ENCODE data around the gene SPON1.

The SPON1 gene

GRCh38 chr11:14254533-14255237 lies 292.2 kb downstream of the SPON1 start:
- TF ChIP-seq EZH2phosphoT487 (IDR thresholded peaks at IDR 0.05; ENCODE audit: low read length) (no peak), EZH2 (optimal IDR thresholded peaks at IDR 0.05; ENCODE audit: low read depth, low read length) (no peak), CTCF (IDR thresholded peaks at IDR 0.05; ENCODE audit: low read length) (no peak)
- no peak for DNase-seq

GRCh38 chr11:14255238-14255534 lies 292.7 kb downstream of the SPON1 start:
- Histone ChIP-seq H3K9ac (ENCODE audit: low read length) (no peak overlapping the region), H3K27ac (ENCODE audit: low read length) (no peak overlapping the region), H3K4me2 (ENCODE audit: low read depth, low read length) (no peak overlapping the region), H3K79me2 (ENCODE audit: low read length) (no peaks in the 10 kb centered on the region), H2AFZ (ENCODE audit: low read length) (no peak overlapping the region), H3K36me3 (replicated peaks; ENCODE audit: insufficient read depth, low read length) (no peaks in the 10 kb centered on the region), H3K27me3 (replicated peaks; ENCODE audit: insufficient read depth, low read length) (no peaks in the 10 kb centered on the region), H3K9me3 (replicated peaks; ENCODE audit: insufficient read depth, low read length) (no peaks in the 10 kb centered on the region), H3K4me1 (ENCODE audit: low read length) (no peaks in the 10 kb centered on the region), H4K20me1 (ENCODE audit: insufficient read depth, low read length) (no peaks in the 10 kb centered on the region), H3K9me2 (replicated peaks; ENCODE audit: insufficient read depth, low read length) (no peaks in the 10 kb centered on the region), H3K4me3 (ENCODE audit: low read length) (no peak overlapping the region), H3F3A (ENCODE audit: insufficient read depth, low read length) (no peaks in the 10 kb centered on the region)
- no peak for TF ChIP-seq EZH2 (optimal IDR thresholded peaks at IDR 0.05; ENCODE audit: low read depth, low read length)
- no peak for TF ChIP-seq CTCF (IDR thresholded peaks at IDR 0.05; ENCODE audit: low read length)
- no peak for TF ChIP-seq EZH2phosphoT487 (IDR thresholded peaks at IDR 0.05; ENCODE audit: low read length)
- DNase-seq = no peak

More at GRCh38 chr11:14254533-14255237, 292.2 kb downstream of the SPON1 start:
- no peaks in the 10 kb centered on the region for H3K27me3 ChIP-seq (replicated peaks; ENCODE audit: insufficient read depth, low read length)
- no peaks in the 10 kb centered on the region for H3K9me2 ChIP-seq (replicated peaks; ENCODE audit: insufficient read depth, low read length)
- H3K9ac ChIP-seq (ENCODE audit: low read length) = no peak overlapping the region
- H4K20me1 ChIP-seq (ENCODE audit: insufficient read depth, low read length) = no peaks in the 10 kb centered on the region
- H3K36me3 ChIP-seq (replicated peaks; ENCODE audit: insufficient read depth, low read length) = no peaks in the 10 kb centered on the region
- no peak overlapping the region for H3K4me3 ChIP-seq (ENCODE audit: low read length)
- no peaks in the 10 kb centered on the region for H3K79me2 ChIP-seq (ENCODE audit: low read length)
- no peak overlapping the region for H2AFZ ChIP-seq (ENCODE audit: low read length)
- H3F3A ChIP-seq (ENCODE audit: insufficient read depth, low read length) = no peaks in the 10 kb centered on the region
- H3K4me2 ChIP-seq (ENCODE audit: low read depth, low read length) = no peak overlapping the region
- H3K27ac ChIP-seq (ENCODE audit: low read length) = no peak overlapping the region
- no peaks in the 10 kb centered on the region for H3K4me1 ChIP-seq (ENCODE audit: low read length)
- no peaks in the 10 kb centered on the region for H3K9me3 ChIP-seq (replicated peaks; ENCODE audit: insufficient read depth, low read length)

- no peak overlapping the region for H3K9ac ChIP-seq (ENCODE audit: low read length)
- no peaks in the 10 kb centered on the region for H3K79me2 ChIP-seq (ENCODE audit: low read length)
- no peak overlapping the region for H3K4me2 ChIP-seq (ENCODE audit: low read depth, low read length)
- no peaks in the 10 kb centered on the region for H3F3A ChIP-seq (ENCODE audit: insufficient read depth, low read length)
- no peaks in the 10 kb centered on the region for H3K4me1 ChIP-seq (ENCODE audit: low read length)
- no peaks in the 10 kb centered on the region for H3K36me3 ChIP-seq (replicated peaks; ENCODE audit: insufficient read depth, low read length)
- H3K27me3 ChIP-seq (replicated peaks; ENCODE audit: insufficient read depth, low read length) = no peaks in the 10 kb centered on the region
- H3K27ac ChIP-seq (ENCODE audit: low read length) = no peak overlapping the region
- H2AFZ ChIP-seq (ENCODE audit: low read length) = no peak overlapping the region
- no peaks in the 10 kb centered on the region for H3K9me3 ChIP-seq (replicated peaks; ENCODE audit: insufficient read depth, low read length)
- H3K4me3 ChIP-seq (ENCODE audit: low read length) = no peak overlapping the region
- DNase-seq = no peak
- H3K9me2 ChIP-seq (replicated peaks; ENCODE audit: insufficient read depth, low read length) = no peaks in the 10 kb centered on the region
- H4K20me1 ChIP-seq (ENCODE audit: insufficient read depth, low read length) = no peaks in the 10 kb centered on the region
- TF ChIP-seq EZH2phosphoT487 (IDR thresholded peaks at IDR 0.05; ENCODE audit: low read length) = no peak
- TF ChIP-seq EZH2 (optimal IDR thresholded peaks at IDR 0.05; ENCODE audit: low read depth, low read length) = no peak
- TF ChIP-seq CTCF (IDR thresholded peaks at IDR 0.05; ENCODE audit: low read length) = no peak
Observed at GRCh38 chr11:14258221-14258935, 295.9 kb downstream of the SPON1 start.
